Measurements from ENCODE around the gene MUC5B.
"Not testable (repeated sequence)": the region's sequence is repeated elsewhere in the genome, so short reads cannot be mapped to it uniquely, and the experiment has no call there.

GRCh38 chr11:1188451-1189130 lies 34.3 kb upstream of the MUC5B start:
- not testable (repeated sequence) for TF ChIP-seq EZH2 (IDR thresholded peaks at IDR 0.05; ENCODE audit: borderline replicate concordance, low read length); CTCF (IDR thresholded peaks at IDR 0.05; ENCODE audit: low read length)

Data from OCI-LY1 (cell line).